GM19193 (cell line): ENCODE data around the gene CR1.

Experiments used
- POLR2A ChIP-seq: IDR thresholded peaks from 4 replicates; pipeline ENCODE4 v1.6.1; 2011; ENCODE audit not compliant: insufficient read depth, insufficient read length; ENCODE audit errors: extremely low read depth

CR1 gene

GRCh38 chr1:207578796-207579435, 83.0 kb downstream of the CR1 start:
- TF ChIP-seq POLR2A = no peak

GRCh38 chr1:207579436-207579799, 83.5 kb downstream of the CR1 start:
- no peak for TF ChIP-seq POLR2A

GRCh38 chr1:207581496-207582153, 85.7 kb downstream of the CR1 start:
- no peak for TF ChIP-seq POLR2A

GRCh38 chr1:207603777-207604176, 107.8 kb downstream of the CR1 start:
- TF ChIP-seq POLR2A = no peak

- no peak for TF ChIP-seq POLR2A
Measured at GRCh38 chr1:207605444-207606361, 109.7 kb downstream of the CR1 start.

GRCh38 chr1:207606362-207606755, 110.4 kb downstream of the CR1 start:
- TF ChIP-seq POLR2A = no peak

GRCh38 chr1:207612762-207613161, 116.8 kb downstream of the CR1 start:
- no peak for TF ChIP-seq POLR2A

GRCh38 chr1:207619871-207620542, 124.0 kb downstream of the CR1 start:
- no peak for TF ChIP-seq POLR2A

GRCh38 chr1:207620543-207620893, 124.6 kb downstream of the CR1 start:
- no peak for TF ChIP-seq POLR2A

- no peak for TF ChIP-seq POLR2A
Measured at GRCh38 chr1:207626972-207627337, 131.0 kb downstream of the CR1 start.

GRCh38 chr1:207627496-207627895, 131.5 kb downstream of the CR1 start:
- no peak for TF ChIP-seq POLR2A

- no peak for TF ChIP-seq POLR2A
Measured at GRCh38 chr1:207628776-207629175, 132.8 kb downstream of the CR1 start.

GRCh38 chr1:207631137-207631536, 135.2 kb downstream of the CR1 start:
- no peak for TF ChIP-seq POLR2A

GRCh38 chr1:207633226-207633625, 137.3 kb downstream of the CR1 start:
- TF ChIP-seq POLR2A = no peak

GRCh38 chr1:207644166-207644851, 148.4 kb downstream of the CR1 start:
- TF ChIP-seq POLR2A = no peak

- no peak for TF ChIP-seq POLR2A
Measured at GRCh38 chr1:207644852-207645634, 149.1 kb downstream of the CR1 start, which contains the start of gene CR1L. TSS of gene CR1L (plus strand) at chr1:207645133. CDS start at chr1:207645234, 101 bp downstream.
